ENCODE data around the gene DSTN.
A peak's percentile ranks its signal among the peaks of the same experiment; 100 is the strongest.

The DSTN gene

GRCh38 chr20:17569616-17570346 is at the start of gene DSTN:
Gene DSTN (plus strand): TSS chr20:17570075. CDS start chr20:17570209, 134 bp downstream.
- peak; percentile 93 for DNase-seq

DNA sequence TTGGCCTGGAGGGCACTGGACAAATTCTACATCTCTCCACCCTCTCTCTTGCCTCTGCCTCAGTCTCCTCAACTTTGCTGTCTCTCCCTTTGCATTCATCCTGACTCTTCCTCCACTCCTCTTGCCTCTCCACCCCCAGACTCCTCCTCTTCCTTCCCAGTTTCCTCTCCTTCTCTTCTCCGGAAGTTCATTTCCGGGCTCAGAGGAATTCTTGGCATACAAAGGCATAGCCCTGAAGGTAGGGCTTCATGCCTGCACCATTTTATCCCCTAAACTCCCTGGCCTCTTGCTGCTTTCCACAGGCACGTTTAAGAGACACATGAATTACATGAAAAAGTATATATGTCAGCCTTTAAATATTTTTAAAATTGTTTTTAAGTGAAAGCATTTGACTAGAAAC is 49.3 kb upstream of the DSTN start:
- DNase-seq, result no peak

DNA sequence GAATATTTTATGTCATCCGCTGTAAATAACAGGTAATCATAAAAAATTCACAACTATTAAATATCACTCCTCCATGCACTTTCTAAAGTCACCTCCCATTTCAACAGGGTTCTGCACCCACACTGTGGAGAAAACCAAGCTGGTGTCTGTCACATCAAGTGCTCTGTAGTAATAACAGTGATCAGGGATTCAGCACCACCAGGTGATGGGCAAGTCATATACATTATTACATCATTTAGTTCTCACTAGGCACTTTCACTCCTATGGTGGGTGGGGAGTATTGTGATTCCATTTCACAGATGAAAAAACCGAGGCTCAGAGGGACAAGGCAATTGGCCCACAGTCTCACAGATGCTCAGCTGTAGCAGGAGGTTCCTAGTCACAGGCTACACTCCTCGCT is 47.3 kb upstream of the DSTN start:
- DNase-seq, result no peak

GRCh38 chr20:17523326-17523725 is 46.5 kb upstream of the DSTN start:
- no peak for DNase-seq

DNA sequence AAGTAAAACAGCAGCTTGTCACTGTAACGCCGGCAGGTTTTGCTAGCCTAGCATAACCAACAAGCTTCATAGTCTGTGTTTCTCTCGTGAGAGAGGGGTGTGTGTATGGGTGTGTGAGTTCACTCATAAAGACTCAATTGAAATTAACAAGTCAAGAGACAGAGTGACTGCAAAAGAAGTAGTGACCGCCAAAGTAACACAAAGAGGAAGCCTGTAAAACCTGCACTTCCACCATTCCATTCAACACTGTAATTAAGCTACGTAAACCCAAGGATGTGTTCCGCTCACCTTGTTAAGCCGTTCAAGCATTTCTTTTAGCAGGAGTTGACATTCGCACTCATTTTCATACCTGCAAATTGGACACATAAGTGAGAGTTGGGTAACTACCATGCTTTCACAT is 45.3 kb upstream of the DSTN start:
- no peak for DNase-seq

DNA sequence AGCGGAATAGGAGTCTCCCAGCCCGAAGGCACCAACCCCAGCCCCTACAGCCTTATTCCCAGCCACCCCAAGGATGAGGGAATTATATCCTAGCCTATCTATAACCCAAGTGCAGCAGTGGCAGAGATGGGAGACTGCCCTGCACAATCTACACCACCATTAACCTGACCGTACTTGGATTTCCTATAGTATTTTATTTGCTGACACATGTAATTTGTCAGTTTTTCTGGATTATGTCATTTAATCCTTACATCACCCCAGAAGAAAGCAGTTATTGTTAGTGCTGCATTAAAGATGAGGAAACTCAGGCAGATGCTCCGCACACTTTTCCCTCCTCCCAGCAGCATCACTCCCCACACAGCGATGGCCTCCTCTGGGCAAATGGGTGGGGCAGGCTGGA is 44.7 kb upstream of the DSTN start:
- DNase-seq, result no peak

GRCh38 chr20:17525650-17526049 is 44.2 kb upstream of the DSTN start:
- peak; percentile 39 for DNase-seq

- no peak for DNase-seq
These were observed 40.3 kb upstream of the DSTN start for GRCh38 chr20:17529586-17529985.

DNA sequence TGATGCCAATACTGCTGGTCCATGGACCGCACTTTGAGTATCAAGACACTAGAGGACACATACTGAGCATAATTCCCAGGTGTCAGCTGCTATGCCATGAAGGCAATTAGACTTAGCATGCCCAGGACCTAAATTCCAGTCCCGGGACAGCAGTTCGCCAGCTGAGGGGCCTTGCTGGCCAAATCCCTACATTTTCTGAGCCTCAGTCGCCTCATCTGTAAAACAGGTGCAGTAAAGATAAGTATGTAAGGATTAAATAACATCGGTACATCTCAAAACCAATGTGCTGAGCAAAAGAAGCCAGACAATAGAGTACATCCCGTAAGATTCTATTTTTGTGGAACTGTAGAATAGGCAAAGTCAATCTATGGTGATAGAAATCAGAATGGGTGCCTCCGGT is 39.7 kb upstream of the DSTN start:
- DNase-seq, result no peak

- DNase-seq, result peak; percentile 85
These were observed 38.9 kb upstream of the DSTN start, which contains the start of gene BFSP1 for GRCh38 chr20:17530716-17531664. Gene BFSP1 (minus strand): TSS chr20:17531379. CDS start chr20:17531329, 50 bp downstream.

- no peak for DNase-seq
These were observed 38.2 kb upstream of the DSTN start for GRCh38 chr20:17531665-17532025.

GRCh38 chr20:17533396-17533795 is 36.5 kb upstream of the DSTN start:
- DNase-seq, result peak; percentile 87

- DNase-seq, result no peak
These were observed 35.8 kb upstream of the DSTN start for GRCh38 chr20:17534077-17534476.

- DNase-seq, result peak; percentile 96
These were observed 32.9 kb upstream of the DSTN start for GRCh38 chr20:17536944-17537444.

GRCh38 chr20:17537959-17538358 is 31.9 kb upstream of the DSTN start:
- DNase-seq, result no peak

DNA sequence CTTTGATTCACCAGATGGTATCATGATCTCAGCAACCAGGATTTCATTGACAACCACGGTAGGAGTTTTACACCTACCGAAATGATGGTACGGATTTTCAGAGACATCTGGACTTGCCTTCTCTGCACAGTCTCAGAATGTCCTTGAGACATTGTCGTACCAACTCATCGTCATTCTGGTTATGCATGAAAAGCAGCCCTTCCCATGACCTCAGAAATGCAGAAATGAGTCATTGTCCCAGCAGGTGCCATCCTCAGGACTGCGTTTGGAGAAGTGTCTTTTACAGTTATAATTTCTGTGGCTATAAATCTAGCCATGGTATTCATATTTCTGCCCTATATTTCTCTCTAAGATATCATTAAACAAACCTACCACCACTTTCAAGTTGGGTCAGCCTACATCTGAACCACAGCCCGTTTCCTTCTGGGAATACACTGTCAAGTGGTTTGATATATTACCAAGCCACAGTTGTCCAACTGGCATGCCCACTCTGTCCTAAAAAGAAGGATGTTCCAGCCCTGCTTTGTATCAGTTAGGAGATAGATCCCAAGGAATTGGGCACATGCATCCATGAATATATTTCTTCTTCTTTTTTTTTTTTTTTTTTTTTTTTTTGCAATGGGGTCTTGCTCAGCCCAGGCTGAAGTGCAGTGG is 31.2 kb upstream of the DSTN start:
- peak; percentile 24 for DNase-seq

- DNase-seq, result no peak
These were observed 28.3 kb upstream of the DSTN start for GRCh38 chr20:17541596-17541995.

- DNase-seq, result no peak
These were observed 27.9 kb upstream of the DSTN start for GRCh38 chr20:17541996-17542395.

GRCh38 chr20:17542481-17542880 is 27.4 kb upstream of the DSTN start:
- no peak for DNase-seq

DNA sequence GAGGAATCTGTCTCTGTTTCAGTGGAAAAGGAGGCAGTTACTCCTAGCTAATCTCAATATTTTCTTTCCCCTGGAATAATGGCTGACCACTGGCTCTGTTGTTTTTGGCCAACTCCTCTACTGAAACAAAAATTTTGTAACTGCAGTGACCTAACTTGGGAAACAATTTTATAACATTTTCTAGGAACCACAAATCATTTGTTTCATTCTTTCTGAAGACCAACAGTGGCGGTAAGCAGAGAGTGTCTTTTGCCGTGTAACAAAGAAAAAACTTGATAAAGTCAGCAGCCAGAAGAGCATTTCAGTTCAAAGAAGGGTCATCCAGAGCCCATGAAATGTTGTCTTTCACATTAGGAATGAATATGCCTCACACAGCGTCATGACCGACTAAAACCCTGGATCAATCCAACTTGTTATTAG is 26.9 kb upstream of the DSTN start:
- DNase-seq, result no peak

DNA sequence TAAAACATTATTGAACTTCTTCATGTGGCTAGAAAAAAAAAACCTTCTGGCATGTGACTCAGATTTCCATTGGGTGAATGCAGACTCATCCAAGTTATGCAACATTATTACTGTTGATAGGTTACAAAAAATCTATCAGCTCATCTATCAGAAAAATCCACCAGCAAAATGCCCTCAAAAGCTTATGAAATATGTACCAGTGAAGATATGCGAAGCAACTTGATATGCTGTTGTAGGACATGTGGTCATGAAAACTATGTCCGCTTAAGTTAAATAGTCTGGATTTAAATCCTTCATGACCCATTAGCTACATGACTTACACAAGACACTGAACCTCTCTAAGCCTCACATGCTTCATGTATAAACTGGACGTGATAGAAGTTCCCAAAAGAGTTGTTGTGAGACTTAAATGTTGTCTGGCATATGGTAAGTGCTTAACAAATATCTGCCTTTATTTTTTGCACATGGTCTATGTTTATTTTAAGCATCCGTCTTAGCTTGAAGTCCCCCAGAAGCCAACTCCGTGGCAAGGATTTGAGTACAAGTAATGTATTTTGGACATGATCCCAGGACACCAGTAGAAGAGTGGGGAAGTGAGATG is 26.2 kb upstream of the DSTN start:
- no peak for DNase-seq

DNA sequence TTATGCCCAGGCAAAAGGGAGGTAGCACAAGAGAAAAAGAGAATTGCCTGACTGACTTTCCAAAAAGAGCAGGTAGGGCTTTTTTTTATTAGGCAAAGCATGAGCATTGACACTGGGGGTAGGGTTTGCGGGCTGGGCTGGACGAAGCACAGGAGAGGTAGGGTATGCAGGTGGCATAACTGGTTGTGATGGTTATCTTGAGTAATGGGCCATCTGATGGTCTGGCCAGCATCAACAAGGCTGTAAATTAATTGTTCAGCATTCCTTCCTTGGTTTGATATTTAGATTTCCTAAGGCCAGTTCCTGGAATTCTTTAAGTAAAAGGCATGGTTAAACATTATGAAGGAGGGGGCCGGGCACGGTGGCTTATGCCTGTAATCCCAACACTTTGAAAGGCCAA is 24.7 kb upstream of the DSTN start:
- no peak for DNase-seq

DNA sequence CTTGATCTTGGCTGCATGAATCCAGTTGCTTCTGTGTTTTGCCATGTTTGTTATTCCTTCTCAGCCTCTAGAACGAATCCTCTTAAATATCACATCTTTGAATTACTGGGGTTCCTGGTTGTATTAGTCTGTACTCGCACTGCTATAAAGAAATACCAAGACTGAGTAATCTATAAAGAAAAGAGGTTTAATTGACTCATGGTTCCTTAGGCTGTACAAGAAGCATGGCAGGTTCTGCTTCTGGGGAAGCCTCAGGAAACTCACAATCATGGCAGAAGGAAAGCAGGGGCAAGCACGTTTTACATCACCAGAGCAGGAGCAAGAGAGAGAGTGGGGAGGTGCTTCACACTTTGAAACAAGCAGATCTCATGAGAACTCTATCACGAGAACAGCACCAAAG is 20.7 kb upstream of the DSTN start:
- DNase-seq, result no peak

All from SHP77 treated with DMSO at 0.1 percent for 48 hours (cell line).